ENCODE results near the gene COL23A1. TPM values are rescaled to one million over a fixed set of nuclear protein-coding genes. Genes with fewer than 3 reads are reported as not detected.
A peak's percentile ranks its signal among the peaks of the same experiment; 100 is the strongest.
"Not testable (repeated sequence)": the region's sequence is repeated elsewhere in the genome, so short reads cannot be mapped to it uniquely, and the experiment has no call there.

The COL23A1 gene
- total and polyA plus RNA-seq, 5 donors from 2014 or later = not detected

DNA sequence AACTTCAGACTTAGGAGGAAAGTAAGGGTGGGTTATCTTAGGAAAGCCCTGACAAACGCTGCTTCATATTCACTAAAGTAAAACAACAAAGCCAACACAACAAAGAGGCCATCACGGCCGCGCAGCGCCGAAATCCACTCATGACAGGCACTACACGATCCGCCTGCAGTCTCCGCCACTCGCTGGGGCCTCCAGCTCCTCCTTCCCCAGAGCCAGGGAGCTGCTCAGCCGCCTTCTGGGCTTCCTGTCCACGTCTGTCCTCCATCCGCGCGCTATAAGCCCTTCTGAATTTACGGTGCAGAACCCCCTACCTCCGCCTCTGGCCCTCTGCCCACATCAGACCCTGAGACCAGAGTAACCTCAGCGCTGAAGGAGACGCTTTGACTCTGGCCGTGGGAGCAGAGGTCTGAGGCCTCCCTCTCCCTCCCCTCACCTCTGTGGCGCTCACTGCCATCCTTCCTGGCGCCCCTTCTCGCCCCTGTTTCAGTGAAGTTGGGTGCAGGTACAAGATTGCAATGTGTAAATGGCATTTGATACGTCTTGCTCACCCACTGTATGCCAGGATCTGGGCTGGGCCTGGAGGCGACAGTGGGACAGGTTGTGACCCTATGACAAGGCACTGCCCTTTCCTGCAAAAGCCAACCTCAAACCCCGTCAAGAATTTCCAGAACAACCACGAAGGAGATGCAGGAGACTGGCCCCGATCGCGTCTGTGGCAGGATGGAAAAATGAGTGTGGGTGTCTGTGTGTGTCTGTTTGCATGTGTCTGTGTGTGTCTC, 282.7 kb downstream of the COL23A1 start:
- Histone ChIP-seq H3K4me3 (ENCODE audit: low read depth, low read length) (no peak overlapping the region), H3K27me3 (ENCODE audit: control insufficient read depth, insufficient read depth, low read length) (no peaks in the 10 kb centered on the region), H3K36me3 (ENCODE audit: control insufficient read depth, insufficient read depth, low read length) (no peaks in the 10 kb centered on the region), H3K9me3 (ENCODE audit: control insufficient read depth in 2 of 2, low read length in 2 of 2) (no peaks in the 10 kb centered on the region), H3K4me1 (ENCODE audit: control insufficient read depth, insufficient read depth, low read length, poor library complexity, severe bottlenecking) (no peaks in the 10 kb centered on the region), H3K27ac (ENCODE audit: insufficient read depth, low read length, poor library complexity, severe bottlenecking) (no peak overlapping the region)
- H3K36me3 Mint-ChIP-seq = no peaks in the 10 kb centered on the region
- DNase-seq (no peak), ATAC-seq (ENCODE audit: low read depth in 2 of 2) (no peak)
- no peak overlapping the region for H3K4me3 Mint-ChIP-seq
- H3K27me3 Mint-ChIP-seq = peaks cover 6% of the 10 kb centered on the region
- no peak overlapping the region for H3K27ac Mint-ChIP-seq
- peaks cover 0 to 2% (median 0%) of the 10 kb centered on the region in 7 donors for H3K9me3 Mint-ChIP-seq
- H3K4me1 Mint-ChIP-seq = no peaks in the 10 kb centered on the region

DNA sequence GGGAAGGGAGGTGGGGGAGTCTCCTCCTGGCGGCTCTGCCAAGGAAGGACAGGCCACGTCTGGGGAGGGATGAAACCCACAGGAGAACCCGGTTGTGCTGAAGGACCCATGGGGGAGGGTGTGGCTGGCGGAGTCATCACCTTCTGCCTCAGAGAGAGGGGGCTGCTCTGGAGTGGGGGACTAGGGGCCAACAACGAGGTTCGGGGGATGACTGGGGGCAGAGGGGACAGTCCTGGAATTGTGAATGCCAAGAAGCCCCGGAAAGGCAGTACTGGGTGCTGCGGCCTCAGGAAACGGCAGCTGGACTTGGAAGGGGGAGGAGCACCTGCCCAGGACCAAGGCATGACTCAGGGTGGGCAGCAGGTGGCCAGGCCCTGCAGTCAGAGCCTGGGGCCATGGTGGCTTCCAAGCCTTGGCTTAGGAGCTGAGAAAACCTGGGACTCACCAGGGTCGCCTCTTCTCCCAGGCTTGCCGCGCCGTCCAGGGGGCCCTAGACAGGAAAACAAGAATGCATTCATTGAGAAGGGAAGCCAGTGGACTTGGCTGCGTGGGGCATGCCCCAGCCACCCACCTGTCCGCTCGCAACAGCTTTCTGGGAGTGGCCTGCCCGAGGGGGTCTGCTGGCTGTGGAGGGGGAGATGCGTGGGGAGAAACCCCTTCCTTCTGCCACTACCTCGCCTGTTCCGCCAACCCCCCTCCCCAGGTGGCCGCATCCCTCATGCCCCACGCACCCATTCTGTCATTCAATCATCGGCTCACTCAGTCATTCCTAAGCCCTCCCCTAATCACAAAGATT, 283.6 kb downstream of the COL23A1 start:
- H3K9me3 Mint-ChIP-seq = peaks cover 0 to 2% (median 0%) of the 10 kb centered on the region in 7 donors
- no peaks in the 10 kb centered on the region for H3K27me3 ChIP-seq (ENCODE audit: control insufficient read depth, insufficient read depth, low read length)
- H3K4me1 ChIP-seq (ENCODE audit: control insufficient read depth, insufficient read depth, low read length, poor library complexity, severe bottlenecking) = no peaks in the 10 kb centered on the region
- H3K4me3 ChIP-seq (ENCODE audit: low read depth, low read length) = no peak overlapping the region
- H3K27me3 Mint-ChIP-seq = peaks cover 6% of the 10 kb centered on the region
- no peaks in the 10 kb centered on the region for H3K4me1 Mint-ChIP-seq
- DNase-seq (no peak), ATAC-seq (ENCODE audit: low read depth in 2 of 2) (no peak)
- H3K36me3 ChIP-seq (ENCODE audit: control insufficient read depth, insufficient read depth, low read length) = no peaks in the 10 kb centered on the region
- no peak overlapping the region for H3K27ac Mint-ChIP-seq
- H3K4me3 Mint-ChIP-seq = no peak overlapping the region
- no peak overlapping the region for H3K27ac ChIP-seq (ENCODE audit: insufficient read depth, low read length, poor library complexity, severe bottlenecking)
- H3K9me3 ChIP-seq (ENCODE audit: control insufficient read depth in 2 of 2, low read length in 2 of 2) = no peaks in the 10 kb centered on the region
- H3K36me3 Mint-ChIP-seq = no peaks in the 10 kb centered on the region

DNA sequence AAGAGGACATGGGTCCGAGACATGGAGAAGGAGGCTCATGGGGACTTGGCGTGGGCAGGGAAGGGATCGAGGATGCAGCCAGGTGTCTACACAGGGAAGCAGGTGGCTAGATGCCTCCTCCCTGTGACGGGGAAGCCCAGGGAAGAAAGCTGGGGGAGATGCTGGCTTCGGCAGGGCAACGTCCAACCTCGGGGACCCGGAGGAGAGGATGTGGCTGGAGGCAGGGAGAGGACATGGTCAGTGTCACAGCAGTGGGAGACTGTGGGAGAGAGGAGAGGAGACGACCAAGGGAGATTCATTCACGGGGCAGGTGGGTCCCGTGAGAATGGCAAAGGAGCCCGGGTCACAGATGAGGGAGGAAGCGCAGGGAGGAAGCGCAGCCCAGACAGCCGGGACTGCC, 284.4 kb downstream of the COL23A1 start:
- Mint-ChIP-seq H3K36me3 (no peaks in the 10 kb centered on the region), H3K27me3 (peaks cover 6% of the 10 kb centered on the region), H3K9me3 (peaks cover 0 to 2% (median 0%) of the 10 kb centered on the region in 7 donors), H3K4me1 (no peaks in the 10 kb centered on the region), H3K4me3 (no peak overlapping the region), H3K27ac (peak overlapping the region in 1 of 3 donors; percentile 6)
- H3K9me3 ChIP-seq (ENCODE audit: control insufficient read depth in 2 of 2, low read length in 2 of 2) = no peaks in the 10 kb centered on the region
- DNase-seq (no peak), ATAC-seq (ENCODE audit: low read depth in 2 of 2) (no peak)
- no peaks in the 10 kb centered on the region for H3K4me1 ChIP-seq (ENCODE audit: control insufficient read depth, insufficient read depth, low read length, poor library complexity, severe bottlenecking)
- no peaks in the 10 kb centered on the region for H3K27me3 ChIP-seq (ENCODE audit: control insufficient read depth, insufficient read depth, low read length)
- no peak overlapping the region for H3K4me3 ChIP-seq (ENCODE audit: low read depth, low read length)
- H3K36me3 ChIP-seq (ENCODE audit: control insufficient read depth, insufficient read depth, low read length) = no peaks in the 10 kb centered on the region
- H3K27ac ChIP-seq (ENCODE audit: insufficient read depth, low read length, poor library complexity, severe bottlenecking) = no peak overlapping the region

DNA sequence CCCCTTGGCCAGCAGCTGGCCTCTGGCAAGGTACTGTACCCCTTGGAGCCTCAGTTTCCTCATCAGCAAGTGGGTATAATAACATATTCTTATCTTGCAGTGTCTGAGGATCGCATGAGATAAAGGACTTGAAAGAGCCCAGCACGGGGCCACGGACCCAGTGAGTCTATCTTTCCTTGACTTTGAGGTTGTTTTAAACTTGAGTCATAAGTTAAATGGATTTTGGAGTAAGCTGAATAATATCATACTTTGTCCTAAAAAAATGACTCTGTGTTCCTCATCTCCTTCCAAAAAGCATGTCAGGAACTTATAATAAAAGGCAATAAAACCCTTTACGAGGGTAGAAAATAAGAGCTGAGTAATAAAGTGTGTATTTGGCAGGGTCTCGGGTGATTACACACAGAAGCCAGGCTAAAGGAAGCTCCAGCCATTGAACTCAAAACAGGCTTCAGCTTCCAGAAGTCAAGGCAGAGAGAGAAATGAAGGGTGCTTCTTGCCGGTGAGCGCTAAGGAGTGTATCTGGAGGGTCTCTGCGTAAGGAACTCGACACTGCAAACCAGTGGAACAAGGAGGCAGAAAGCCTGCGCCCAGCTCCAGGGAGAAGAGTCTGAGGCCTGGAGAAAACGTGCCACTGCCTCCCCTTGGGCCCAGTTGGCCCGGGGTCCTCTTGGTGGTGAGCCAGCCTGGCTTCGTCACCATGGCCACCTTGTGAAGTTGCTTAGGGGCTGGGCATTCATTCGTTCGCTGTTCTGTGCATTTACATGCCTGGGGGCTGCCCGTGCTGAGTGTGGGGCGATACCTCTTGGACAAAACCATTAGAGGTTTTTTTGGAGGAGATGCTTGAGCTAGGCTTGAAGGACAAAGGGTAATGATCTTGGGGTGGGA, 285.2 kb downstream of the COL23A1 start:
- H3K27ac Mint-ChIP-seq = no peak overlapping the region
- Histone ChIP-seq H3K27ac (ENCODE audit: insufficient read depth, low read length, poor library complexity, severe bottlenecking) (no peak overlapping the region), H3K9me3 (ENCODE audit: control insufficient read depth in 2 of 2, low read length in 2 of 2) (no peaks in the 10 kb centered on the region), H3K27me3 (ENCODE audit: control insufficient read depth, insufficient read depth, low read length) (no peaks in the 10 kb centered on the region), H3K4me3 (ENCODE audit: low read depth, low read length) (no peak overlapping the region), H3K36me3 (ENCODE audit: control insufficient read depth, insufficient read depth, low read length) (no peaks in the 10 kb centered on the region), H3K4me1 (ENCODE audit: control insufficient read depth, insufficient read depth, low read length, poor library complexity, severe bottlenecking) (no peaks in the 10 kb centered on the region)
- no peak overlapping the region for H3K4me3 Mint-ChIP-seq
- no peak for ATAC-seq (ENCODE audit: low read depth in 2 of 2)
- DNase-seq = no peak
- no peaks in the 10 kb centered on the region for H3K36me3 Mint-ChIP-seq
- H3K9me3 Mint-ChIP-seq = peaks cover 0 to 3% (median 0%) of the 10 kb centered on the region in 7 donors
- no peaks in the 10 kb centered on the region for H3K4me1 Mint-ChIP-seq
- H3K27me3 Mint-ChIP-seq = peaks cover 6% of the 10 kb centered on the region

DNA sequence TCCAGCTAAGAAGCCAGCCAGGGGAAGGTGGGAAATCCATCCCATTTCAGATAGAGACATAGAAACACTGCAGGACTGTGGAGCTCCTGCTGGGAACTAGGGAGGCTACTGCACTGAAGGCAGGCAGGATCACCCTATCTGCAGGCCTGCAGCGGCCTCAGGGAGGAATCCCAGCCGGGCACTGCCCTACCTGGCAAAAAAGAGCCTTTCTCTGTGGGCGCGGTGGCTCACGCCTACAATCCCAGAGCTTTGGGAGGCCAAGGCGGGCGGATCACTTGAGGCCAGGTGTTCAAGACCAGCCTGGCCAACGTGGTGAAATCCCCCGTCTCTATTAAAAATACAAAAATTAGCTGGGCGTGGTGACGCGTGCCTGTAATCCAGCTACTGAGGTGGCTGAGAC, 286.2 kb downstream of the COL23A1 start:
- Mint-ChIP-seq H3K4me1 (no peaks in the 10 kb centered on the region), H3K27me3 (peaks cover 6% of the 10 kb centered on the region), H3K27ac (no peak overlapping the region), H3K9me3 (peaks cover 0 to 3% (median 0%) of the 10 kb centered on the region in 7 donors), H3K4me3 (no peak overlapping the region), H3K36me3 (no peaks in the 10 kb centered on the region)
- DNase-seq (no peak), ATAC-seq (ENCODE audit: low read depth in 2 of 2) (no peak)
- Histone ChIP-seq H3K9me3 (ENCODE audit: control insufficient read depth in 2 of 2, low read length in 2 of 2) (no peaks in the 10 kb centered on the region), H3K27me3 (ENCODE audit: control insufficient read depth, insufficient read depth, low read length) (no peaks in the 10 kb centered on the region), H3K4me3 (ENCODE audit: low read depth, low read length) (no peak overlapping the region), H3K36me3 (ENCODE audit: control insufficient read depth, insufficient read depth, low read length) (no peaks in the 10 kb centered on the region), H3K4me1 (ENCODE audit: control insufficient read depth, insufficient read depth, low read length, poor library complexity, severe bottlenecking) (no peaks in the 10 kb centered on the region), H3K27ac (ENCODE audit: insufficient read depth, low read length, poor library complexity, severe bottlenecking) (no peak overlapping the region)

DNA sequence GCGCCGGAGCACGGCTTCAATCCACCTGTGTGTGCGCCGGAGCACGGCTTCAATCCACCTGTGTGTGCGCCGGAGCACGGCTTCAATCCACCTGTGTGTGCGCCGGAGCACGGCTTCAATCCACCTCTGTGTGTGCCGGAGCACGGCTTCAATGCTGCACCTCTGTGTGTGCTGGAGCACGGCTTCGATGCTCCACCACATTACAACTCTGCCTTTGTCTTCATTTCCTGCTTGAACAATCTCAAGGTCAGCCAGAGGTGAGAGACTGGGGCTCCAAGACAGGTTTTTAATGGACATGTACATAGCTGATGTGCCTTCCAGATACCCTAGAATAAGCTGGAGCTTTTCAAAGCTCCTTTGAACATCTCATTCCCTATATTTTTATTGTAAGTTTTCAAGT, 287.9 kb downstream of the COL23A1 start:
- DNase-seq; H3K4me1 ChIP-seq (ENCODE audit: control insufficient read depth, insufficient read depth, low read length, poor library complexity, severe bottlenecking); H3K36me3 Mint-ChIP-seq; H3K9me3 Mint-ChIP-seq; H3K27ac ChIP-seq (ENCODE audit: insufficient read depth, low read length, poor library complexity, severe bottlenecking); H3K4me1 Mint-ChIP-seq; H3K9me3 ChIP-seq (ENCODE audit: control insufficient read depth in 2 of 2, low read length in 2 of 2); H3K4me3 Mint-ChIP-seq; H3K36me3 ChIP-seq (ENCODE audit: control insufficient read depth, insufficient read depth, low read length); H3K4me3 ChIP-seq (ENCODE audit: low read depth, low read length); H3K27ac Mint-ChIP-seq; H3K27me3 ChIP-seq (ENCODE audit: control insufficient read depth, insufficient read depth, low read length); ATAC-seq (ENCODE audit: low read depth in 2 of 2); H3K27me3 Mint-ChIP-seq: not testable (repeated sequence)

DNA sequence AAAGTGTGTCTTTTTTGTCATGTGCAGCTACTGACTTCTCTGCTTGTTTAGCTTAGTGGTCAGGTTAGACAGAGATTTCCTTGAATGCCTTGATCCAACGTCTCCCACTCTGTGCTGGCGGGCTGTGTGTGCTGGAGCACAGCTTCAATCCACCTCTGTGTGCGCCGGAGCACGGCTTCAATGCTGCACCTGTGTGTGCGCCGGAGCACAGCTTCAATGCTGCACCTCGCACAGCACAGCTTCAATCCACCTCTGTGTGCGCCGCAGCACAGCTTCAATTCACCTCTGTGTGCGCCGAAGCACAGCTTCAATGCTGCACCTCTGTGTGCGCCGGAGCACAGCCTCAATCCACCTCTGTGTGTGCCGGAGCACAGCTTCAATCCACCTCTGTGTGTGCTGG, 288.6 kb downstream of the COL23A1 start:
- Mint-ChIP-seq H3K9me3 (peaks cover 0 to 3% (median 0%) of the 10 kb centered on the region in 7 donors), H3K4me1 (no peaks in the 10 kb centered on the region), H3K4me3 (no peak overlapping the region), H3K27ac (no peak overlapping the region), H3K36me3 (no peaks in the 10 kb centered on the region), H3K27me3 (peaks cover 6% of the 10 kb centered on the region)
- no peak for ATAC-seq (ENCODE audit: low read depth in 2 of 2)
- H3K36me3 ChIP-seq (ENCODE audit: control insufficient read depth, insufficient read depth, low read length) = no peaks in the 10 kb centered on the region
- no peak overlapping the region for H3K4me3 ChIP-seq (ENCODE audit: low read depth, low read length)
- no peaks in the 10 kb centered on the region for H3K27me3 ChIP-seq (ENCODE audit: control insufficient read depth, insufficient read depth, low read length)
- no peak overlapping the region for H3K27ac ChIP-seq (ENCODE audit: insufficient read depth, low read length, poor library complexity, severe bottlenecking)
- no peaks in the 10 kb centered on the region for H3K9me3 ChIP-seq (ENCODE audit: control insufficient read depth in 2 of 2, low read length in 2 of 2)
- no peaks in the 10 kb centered on the region for H3K4me1 ChIP-seq (ENCODE audit: control insufficient read depth, insufficient read depth, low read length, poor library complexity, severe bottlenecking)
- DNase-seq = no peak

Data from CD4-positive, CD25-positive, alpha-beta regulatory T cell (primary cell).